PFSK-1 (cell line): ENCODE data around the gene U2AF2.

Experiments
- POLR2AphosphoS5 ChIP-seq: IDR thresholded peaks from 2 replicates; pipeline ENCODE4 v1.6.1; 2012; ENCODE audit warnings: low read depth, mild to moderate bottlenecking, control low read depth, low read length, moderate library complexity
- REST ChIP-seq, 2 experiments: IDR thresholded peaks; 2 replicates each; pipeline versions ENCODE4 v1.6.1 to v1.8.0; 2011 to 2012; ENCODE audit warnings: low read depth in 2 of 2, low read length in 2 of 2, control low read depth in 1 of 2, inconsistent platforms in 1 of 2, mild to moderate bottlenecking in 1 of 2, moderate library complexity in 1 of 2; ENCODE audit not compliant: insufficient read depth in 1 of 2
- SIN3A ChIP-seq: IDR thresholded peaks from 2 replicates; pipeline ENCODE4 v1.6.1; 2012; ENCODE audit warnings: mild to moderate bottlenecking, low read length, moderate library complexity, borderline replicate concordance; ENCODE audit not compliant: insufficient read depth
- TAF1 ChIP-seq: IDR thresholded peaks from 2 replicates; pipeline ENCODE4 v1.6.1; 2012; ENCODE audit warnings: low read length, control low read depth, borderline replicate concordance; ENCODE audit not compliant: insufficient read depth

DNA sequence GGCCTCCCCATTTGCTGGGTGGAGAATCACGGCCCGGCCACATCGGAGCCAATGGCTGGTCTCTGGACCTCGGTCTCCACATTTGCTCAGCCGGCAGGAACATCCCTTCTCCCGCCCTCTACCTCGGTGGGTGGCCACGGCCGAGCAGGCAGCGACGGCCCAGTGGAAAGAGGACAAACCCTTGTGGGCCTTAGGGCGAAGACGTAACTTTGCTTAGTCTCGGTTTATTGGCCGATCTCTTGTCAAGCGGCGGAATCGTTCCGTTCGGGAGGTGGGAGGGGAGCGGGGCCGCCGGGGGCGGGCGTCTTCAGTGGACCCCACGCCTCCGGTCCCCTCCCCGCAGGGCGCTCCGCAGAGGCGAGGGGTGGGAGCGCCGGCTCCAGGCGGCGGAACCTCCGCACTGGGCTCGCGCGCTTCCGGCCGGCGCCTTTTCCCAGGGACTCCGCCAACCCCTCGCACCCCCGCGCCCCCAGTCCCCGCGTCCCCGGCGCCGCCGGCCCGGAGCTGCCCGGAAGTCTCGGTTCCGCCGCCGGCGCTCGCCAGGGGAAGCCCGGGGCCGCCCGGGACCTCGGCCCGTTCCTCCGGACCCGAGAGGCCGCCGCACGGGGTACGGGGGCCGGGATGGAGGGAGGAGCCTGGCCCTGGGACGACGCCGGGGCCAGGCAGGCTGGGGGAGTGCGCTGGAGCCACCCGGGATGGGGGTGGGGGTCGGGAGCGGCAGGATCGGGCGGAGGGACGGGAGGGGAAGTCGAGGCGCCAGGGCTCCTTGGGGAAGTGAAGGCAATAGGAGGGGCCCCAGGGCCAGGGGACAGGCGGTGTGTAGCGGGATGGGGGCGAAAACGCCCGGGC is 14.0 kb upstream of the U2AF2 start, which contains the start of gene ZNF580:
- TF ChIP-seq REST (IDR thresholded peaks at IDR 0.05; ENCODE audit: insufficient read depth in 1 of 2, low read depth in 2 of 2, low read length in 2 of 2), result no peak
- no peak for TF ChIP-seq POLR2AphosphoS5
- no peak for TF ChIP-seq SIN3A
- TF ChIP-seq TAF1, result 0 out of 2 replicates have a peak, but pooled peaks have one; percentile 51
